ENCODE data around the gene GJB5.

DNA sequence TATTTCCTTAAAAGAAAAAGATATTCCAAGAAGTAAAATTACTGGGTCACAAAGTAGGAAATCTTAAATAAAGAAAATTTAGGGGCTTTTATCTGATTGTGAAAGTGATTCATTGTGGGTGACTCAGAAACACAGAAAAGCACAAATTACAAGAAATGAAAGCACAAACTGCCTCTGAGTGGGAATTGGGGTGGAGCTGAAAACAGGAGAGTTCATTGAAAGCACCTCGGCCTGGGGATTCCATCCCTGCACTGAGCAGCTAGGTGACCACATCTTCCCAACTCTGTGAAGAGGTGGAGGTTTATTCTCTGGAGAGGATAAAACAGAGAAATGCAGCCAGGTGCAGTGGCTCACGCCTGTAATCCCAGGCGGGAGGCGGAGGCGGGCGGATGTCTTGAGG, 45.4 kb downstream of the GJB5 start:
- TF ChIP-seq POLR2A (IDR thresholded peaks at IDR 0.05; ENCODE audit: low read depth, low read length) (no peak), EGR1 (IDR thresholded peaks at IDR 0.05; ENCODE audit: borderline replicate concordance in 1 of 2, low read depth in 2 of 2, low read length in 2 of 2) (no peak), SUZ12 (IDR thresholded peaks at IDR 0.05; ENCODE audit: unreplicated experiment) (no peak), CEBPZ (IDR thresholded peaks at IDR 0.05; ENCODE audit: low read depth, low read length) (no peak), CREB1 (IDR thresholded peaks at IDR 0.05; ENCODE audit: low read depth) (no peak), EZH2 (IDR thresholded peaks at IDR 0.05; ENCODE audit: borderline replicate concordance, control insufficient read depth, low read depth, low read length) (no peak), BMI1 (IDR thresholded peaks at IDR 0.05; ENCODE audit: borderline replicate concordance) (no peak), BRCA1 (IDR thresholded peaks at IDR 0.05; ENCODE audit: low read depth, low read length) (no peak)
- TF ChIP-seq, protein P1, sequence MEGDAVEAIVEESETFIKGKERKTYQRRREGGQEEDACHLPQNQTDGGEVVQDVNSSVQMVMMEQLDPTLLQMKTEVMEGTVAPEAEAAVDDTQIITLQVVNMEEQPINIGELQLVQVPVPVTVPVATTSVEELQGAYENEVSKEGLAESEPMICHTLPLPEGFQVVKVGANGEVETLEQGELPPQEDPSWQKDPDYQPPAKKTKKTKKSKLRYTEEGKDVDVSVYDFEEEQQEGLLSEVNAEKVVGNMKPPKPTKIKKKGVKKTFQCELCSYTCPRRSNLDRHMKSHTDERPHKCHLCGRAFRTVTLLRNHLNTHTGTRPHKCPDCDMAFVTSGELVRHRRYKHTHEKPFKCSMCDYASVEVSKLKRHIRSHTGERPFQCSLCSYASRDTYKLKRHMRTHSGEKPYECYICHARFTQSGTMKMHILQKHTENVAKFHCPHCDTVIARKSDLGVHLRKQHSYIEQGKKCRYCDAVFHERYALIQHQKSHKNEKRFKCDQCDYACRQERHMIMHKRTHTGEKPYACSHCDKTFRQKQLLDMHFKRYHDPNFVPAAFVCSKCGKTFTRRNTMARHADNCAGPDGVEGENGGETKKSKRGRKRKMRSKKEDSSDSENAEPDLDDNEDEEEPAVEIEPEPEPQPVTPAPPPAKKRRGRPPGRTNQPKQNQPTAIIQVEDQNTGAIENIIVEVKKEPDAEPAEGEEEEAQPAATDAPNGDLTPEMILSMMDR (IDR thresholded peaks at IDR 0.05 in 2 of 3, conservative IDR thresholded peaks at IDR 0.05 in 1 of 3; ENCODE audit: control insufficient read depth in 2 of 3, extremely low read depth in 1 of 3, insufficient read depth in 1 of 3, low read depth in 3 of 3, low read length in 3 of 3): no peak
- TF ChIP-seq, protein P2, sequence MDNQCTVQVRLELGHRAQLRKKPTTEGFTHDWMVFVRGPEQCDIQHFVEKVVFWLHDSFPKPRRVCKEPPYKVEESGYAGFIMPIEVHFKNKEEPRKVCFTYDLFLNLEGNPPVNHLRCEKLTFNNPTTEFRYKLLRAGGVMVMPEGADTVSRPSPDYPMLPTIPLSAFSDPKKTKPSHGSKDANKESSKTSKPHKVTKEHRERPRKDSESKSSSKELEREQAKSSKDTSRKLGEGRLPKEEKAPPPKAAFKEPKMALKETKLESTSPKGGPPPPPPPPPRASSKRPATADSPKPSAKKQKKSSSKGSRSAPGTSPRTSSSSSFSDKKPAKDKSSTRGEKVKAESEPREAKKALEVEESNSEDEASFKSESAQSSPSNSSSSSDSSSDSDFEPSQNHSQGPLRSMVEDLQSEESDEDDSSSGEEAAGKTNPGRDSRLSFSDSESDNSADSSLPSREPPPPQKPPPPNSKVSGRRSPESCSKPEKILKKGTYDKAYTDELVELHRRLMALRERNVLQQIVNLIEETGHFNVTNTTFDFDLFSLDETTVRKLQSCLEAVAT (IDR thresholded peaks at IDR 0.05): no peak
- TF ChIP-seq, protein P3, sequence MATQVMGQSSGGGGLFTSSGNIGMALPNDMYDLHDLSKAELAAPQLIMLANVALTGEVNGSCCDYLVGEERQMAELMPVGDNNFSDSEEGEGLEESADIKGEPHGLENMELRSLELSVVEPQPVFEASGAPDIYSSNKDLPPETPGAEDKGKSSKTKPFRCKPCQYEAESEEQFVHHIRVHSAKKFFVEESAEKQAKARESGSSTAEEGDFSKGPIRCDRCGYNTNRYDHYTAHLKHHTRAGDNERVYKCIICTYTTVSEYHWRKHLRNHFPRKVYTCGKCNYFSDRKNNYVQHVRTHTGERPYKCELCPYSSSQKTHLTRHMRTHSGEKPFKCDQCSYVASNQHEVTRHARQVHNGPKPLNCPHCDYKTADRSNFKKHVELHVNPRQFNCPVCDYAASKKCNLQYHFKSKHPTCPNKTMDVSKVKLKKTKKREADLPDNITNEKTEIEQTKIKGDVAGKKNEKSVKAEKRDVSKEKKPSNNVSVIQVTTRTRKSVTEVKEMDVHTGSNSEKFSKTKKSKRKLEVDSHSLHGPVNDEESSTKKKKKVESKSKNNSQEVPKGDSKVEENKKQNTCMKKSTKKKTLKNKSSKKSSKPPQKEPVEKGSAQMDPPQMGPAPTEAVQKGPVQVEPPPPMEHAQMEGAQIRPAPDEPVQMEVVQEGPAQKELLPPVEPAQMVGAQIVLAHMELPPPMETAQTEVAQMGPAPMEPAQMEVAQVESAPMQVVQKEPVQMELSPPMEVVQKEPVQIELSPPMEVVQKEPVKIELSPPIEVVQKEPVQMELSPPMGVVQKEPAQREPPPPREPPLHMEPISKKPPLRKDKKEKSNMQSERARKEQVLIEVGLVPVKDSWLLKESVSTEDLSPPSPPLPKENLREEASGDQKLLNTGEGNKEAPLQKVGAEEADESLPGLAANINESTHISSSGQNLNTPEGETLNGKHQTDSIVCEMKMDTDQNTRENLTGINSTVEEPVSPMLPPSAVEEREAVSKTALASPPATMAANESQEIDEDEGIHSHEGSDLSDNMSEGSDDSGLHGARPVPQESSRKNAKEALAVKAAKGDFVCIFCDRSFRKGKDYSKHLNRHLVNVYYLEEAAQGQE (IDR thresholded peaks at IDR 0.05; ENCODE audit: low read depth, low read length): no peak

Measured in GM12878 (cell line).